DND-41 (cell line): Measurements from ENCODE around the gene SPAG16.

Experiments
- EZH2 ChIP-seq: IDR thresholded peaks from 3 replicates; pipeline ENCODE4 v1.6.1; 2012; ENCODE audit warnings: borderline replicate concordance, low read depth, mild to moderate bottlenecking, moderate library complexity, low read length, inconsistent platforms; ENCODE audit not compliant: severe bottlenecking
- TF ChIP-seq, protein P1 (sequence below): IDR thresholded peaks from 2 replicates; pipeline ENCODE4 v1.5.1; 2012; ENCODE audit warnings: borderline replicate concordance, low read length, moderate library complexity, mild to moderate bottlenecking; ENCODE audit not compliant: poor library complexity, severe bottlenecking; ENCODE audit errors: extremely low read depth

DNA sequence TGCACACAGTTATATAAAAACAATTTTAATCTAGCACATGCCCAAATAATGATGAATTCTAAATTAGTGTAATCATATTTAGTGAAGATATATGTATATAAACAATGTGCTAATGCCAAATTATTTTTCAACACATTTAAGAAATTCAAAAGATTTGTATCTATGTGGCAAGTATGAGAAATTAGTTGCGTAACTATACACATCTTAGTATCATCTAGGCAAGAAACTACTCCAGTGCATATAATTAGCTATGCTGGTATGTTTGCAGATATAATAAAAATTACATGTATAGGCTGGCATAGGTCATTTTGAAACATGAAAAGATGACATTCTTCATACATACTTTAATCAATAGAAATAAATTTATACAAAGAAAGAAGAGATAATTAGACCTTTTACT, 874.6 kb downstream of the SPAG16 start:
- TF ChIP-seq, protein P1, sequence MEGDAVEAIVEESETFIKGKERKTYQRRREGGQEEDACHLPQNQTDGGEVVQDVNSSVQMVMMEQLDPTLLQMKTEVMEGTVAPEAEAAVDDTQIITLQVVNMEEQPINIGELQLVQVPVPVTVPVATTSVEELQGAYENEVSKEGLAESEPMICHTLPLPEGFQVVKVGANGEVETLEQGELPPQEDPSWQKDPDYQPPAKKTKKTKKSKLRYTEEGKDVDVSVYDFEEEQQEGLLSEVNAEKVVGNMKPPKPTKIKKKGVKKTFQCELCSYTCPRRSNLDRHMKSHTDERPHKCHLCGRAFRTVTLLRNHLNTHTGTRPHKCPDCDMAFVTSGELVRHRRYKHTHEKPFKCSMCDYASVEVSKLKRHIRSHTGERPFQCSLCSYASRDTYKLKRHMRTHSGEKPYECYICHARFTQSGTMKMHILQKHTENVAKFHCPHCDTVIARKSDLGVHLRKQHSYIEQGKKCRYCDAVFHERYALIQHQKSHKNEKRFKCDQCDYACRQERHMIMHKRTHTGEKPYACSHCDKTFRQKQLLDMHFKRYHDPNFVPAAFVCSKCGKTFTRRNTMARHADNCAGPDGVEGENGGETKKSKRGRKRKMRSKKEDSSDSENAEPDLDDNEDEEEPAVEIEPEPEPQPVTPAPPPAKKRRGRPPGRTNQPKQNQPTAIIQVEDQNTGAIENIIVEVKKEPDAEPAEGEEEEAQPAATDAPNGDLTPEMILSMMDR = no peak
- no peak for TF ChIP-seq EZH2
